ENCODE data around the gene ZNF613. TPM values are rescaled to one million over a fixed set of nuclear protein-coding genes. Genes with fewer than 3 reads are reported as not detected.
"Not testable (repeated sequence)": the region's sequence is repeated elsewhere in the genome, so short reads cannot be mapped to it uniquely, and the experiment has no call there.

ZNF613 gene
- total and polyA plus RNA-seq, 2 donors = 4.3 to 11.3 TPM

GRCh38 chr19:51907981-51908380 lies 19.3 kb upstream of the ZNF613 start:
- WGBS = 34% methylated on average over 5 of the region's 5 CpGs
- H3K4me1 ChIP-seq (ENCODE audit: insufficient read depth); H3K27ac ChIP-seq (ENCODE audit: low read depth); H3K36me3 ChIP-seq (ENCODE audit: insufficient read depth); DNase-seq (ENCODE audit: extremely low spot score); H3K4me3 ChIP-seq (ENCODE audit: low read depth, low read length): not testable (repeated sequence)

- WGBS = 74% methylated on average over 5 of the region's 5 CpGs
- H3K4me3 ChIP-seq (ENCODE audit: low read depth, low read length) = no peak overlapping the region
- H3K4me1 ChIP-seq (ENCODE audit: insufficient read depth) = no peaks in the 10 kb centered on the region
- no peak overlapping the region for H3K27ac ChIP-seq (ENCODE audit: low read depth)
- DNase-seq (ENCODE audit: extremely low spot score) = no peak
- no peaks in the 10 kb centered on the region for H3K36me3 ChIP-seq (ENCODE audit: insufficient read depth)
These were observed 11.9 kb upstream of the ZNF613 start for GRCh38 chr19:51915324-51915867.

- Histone ChIP-seq H3K4me3 (ENCODE audit: low read depth, low read length) (no peak overlapping the region), H3K4me1 (ENCODE audit: insufficient read depth) (no peaks in the 10 kb centered on the region), H3K27ac (ENCODE audit: low read depth) (no peak overlapping the region), H3K36me3 (ENCODE audit: insufficient read depth) (no peaks in the 10 kb centered on the region)
- 86% methylated on average over 1 of the region's 1 CpG for WGBS
- no peak for DNase-seq (ENCODE audit: extremely low spot score)
These were observed 11.1 kb upstream of the ZNF613 start for GRCh38 chr19:51916167-51916566.

- DNase-seq (ENCODE audit: extremely low spot score) = no peak
- Histone ChIP-seq H3K4me3 (ENCODE audit: low read depth, low read length) (no peak overlapping the region), H3K4me1 (ENCODE audit: insufficient read depth) (no peaks in the 10 kb centered on the region), H3K36me3 (ENCODE audit: insufficient read depth) (no peaks in the 10 kb centered on the region), H3K27ac (ENCODE audit: low read depth) (no peak overlapping the region)
- 86% methylated on average over 3 of the region's 3 CpGs for WGBS
These were observed 7.7 kb upstream of the ZNF613 start for GRCh38 chr19:51919606-51920005.

- DNase-seq (ENCODE audit: extremely low spot score) = no peak
- 89% methylated on average over 8 of the region's 8 CpGs for WGBS
- no peaks in the 10 kb centered on the region for H3K4me1 ChIP-seq (ENCODE audit: insufficient read depth)
- no peak overlapping the region for H3K27ac ChIP-seq (ENCODE audit: low read depth)
- no peak overlapping the region for H3K4me3 ChIP-seq (ENCODE audit: low read depth, low read length)
- no peaks in the 10 kb centered on the region for H3K36me3 ChIP-seq (ENCODE audit: insufficient read depth)
These were observed 5.3 kb upstream of the ZNF613 start for GRCh38 chr19:51921949-51922348.

- H3K4me3 ChIP-seq (ENCODE audit: low read depth, low read length) = peak overlapping the region; percentile 70
- no peak overlapping the region for H3K27ac ChIP-seq (ENCODE audit: low read depth)
- H3K4me1 ChIP-seq (ENCODE audit: insufficient read depth) = no peaks in the 10 kb centered on the region
- H3K36me3 ChIP-seq (ENCODE audit: insufficient read depth) = no peaks in the 10 kb centered on the region
- WGBS = 17% methylated on average over 11 of the region's 11 CpGs
- DNase-seq (ENCODE audit: extremely low spot score) = no peak
These were observed 867 bp upstream of the ZNF613 start for GRCh38 chr19:51926426-51926783.

GRCh38 chr19:51927859-51928258 lies 587 bp downstream of the ZNF613 start:
- DNase-seq (ENCODE audit: extremely low spot score) = no peak
- H3K4me3 ChIP-seq (ENCODE audit: low read depth, low read length) = peak overlapping the region; percentile 70
- WGBS = 30% methylated on average over 13 of the region's 13 CpGs
- no peak overlapping the region for H3K27ac ChIP-seq (ENCODE audit: low read depth)
- H3K36me3 ChIP-seq (ENCODE audit: insufficient read depth) = no peaks in the 10 kb centered on the region
- H3K4me1 ChIP-seq (ENCODE audit: insufficient read depth) = no peaks in the 10 kb centered on the region

GRCh38 chr19:51931921-51932320 lies 4.6 kb downstream of the ZNF613 start:
- peaks cover 10% of the 10 kb centered on the region for H3K36me3 ChIP-seq (ENCODE audit: insufficient read depth)
- H3K27ac ChIP-seq (ENCODE audit: low read depth) = no peak overlapping the region
- WGBS = 83% methylated on average over 8 of the region's 8 CpGs
- no peak for DNase-seq (ENCODE audit: extremely low spot score)
- no peak overlapping the region for H3K4me3 ChIP-seq (ENCODE audit: low read depth, low read length)
- no peaks in the 10 kb centered on the region for H3K4me1 ChIP-seq (ENCODE audit: insufficient read depth)

- H3K36me3 ChIP-seq (ENCODE audit: insufficient read depth) = peaks cover 43% of the 10 kb centered on the region
- 98% methylated on average over 2 of the region's 2 CpGs for WGBS
- no peak overlapping the region for H3K27ac ChIP-seq (ENCODE audit: low read depth)
- DNase-seq (ENCODE audit: extremely low spot score) = no peak
- no peaks in the 10 kb centered on the region for H3K4me1 ChIP-seq (ENCODE audit: insufficient read depth)
- H3K4me3 ChIP-seq (ENCODE audit: low read depth, low read length) = no peak overlapping the region
These were observed 11.7 kb downstream of the ZNF613 start for GRCh38 chr19:51938936-51939335.

GRCh38 chr19:51944798-51945552 lies 17.7 kb downstream of the ZNF613 start:
- H3K36me3 ChIP-seq (ENCODE audit: insufficient read depth) = peaks cover 35% of the 10 kb centered on the region

GRCh38 chr19:51946602-51947001 lies 19.3 kb downstream of the ZNF613 start:
- no peak overlapping the region for H3K4me3 ChIP-seq (ENCODE audit: low read depth, low read length)
- H3K4me1 ChIP-seq (ENCODE audit: insufficient read depth) = no peaks in the 10 kb centered on the region
- no peak overlapping the region for H3K27ac ChIP-seq (ENCODE audit: low read depth)
- WGBS = 95% methylated on average over 1 of the region's 1 CpG
- DNase-seq (ENCODE audit: extremely low spot score) = no peak
- H3K36me3 ChIP-seq (ENCODE audit: insufficient read depth) = peaks cover 23% of the 10 kb centered on the region

More at GRCh38 chr19:51944798-51945552, 17.7 kb downstream of the ZNF613 start:
- DNase-seq (ENCODE audit: extremely low spot score) = no peak
- H3K4me3 ChIP-seq (ENCODE audit: low read depth, low read length) = no peak overlapping the region
- no peaks in the 10 kb centered on the region for H3K4me1 ChIP-seq (ENCODE audit: insufficient read depth)
- 93% methylated on average over 7 of the region's 7 CpGs for WGBS
- no peak overlapping the region for H3K27ac ChIP-seq (ENCODE audit: low read depth)

- Histone ChIP-seq H3K27ac (ENCODE audit: low read depth) (no peak overlapping the region), H3K4me1 (ENCODE audit: insufficient read depth) (no peaks in the 10 kb centered on the region), H3K36me3 (ENCODE audit: insufficient read depth) (peaks cover 5% of the 10 kb centered on the region), H3K4me3 (ENCODE audit: low read depth, low read length) (no peak overlapping the region)
- 14% methylated on average over 25 of the region's 25 CpGs for WGBS
- DNase-seq (ENCODE audit: extremely low spot score) = no peak
These were observed 21.7 kb downstream of the ZNF613 start for GRCh38 chr19:51948975-51949374.

GRCh38 chr19:51957846-51958245 lies 30.6 kb downstream of the ZNF613 start:
- not testable (repeated sequence) for H3K4me3 ChIP-seq (ENCODE audit: low read depth, low read length)
- 66% methylated on average over 4 of the region's 4 CpGs for WGBS
- peak; percentile 43 for DNase-seq (ENCODE audit: extremely low spot score)

GRCh38 chr19:51959791-51960190 lies 32.5 kb downstream of the ZNF613 start:
- no peak overlapping the region for H3K27ac ChIP-seq (ENCODE audit: low read depth)
- no peak overlapping the region for H3K4me3 ChIP-seq (ENCODE audit: low read depth, low read length)
- H3K36me3 ChIP-seq (ENCODE audit: insufficient read depth) = no peaks in the 10 kb centered on the region
- no peak for DNase-seq (ENCODE audit: extremely low spot score)
- no peaks in the 10 kb centered on the region for H3K4me1 ChIP-seq (ENCODE audit: insufficient read depth)
- 35% methylated on average over 4 of the region's 4 CpGs for WGBS

More at GRCh38 chr19:51957846-51958245, 30.6 kb downstream of the ZNF613 start:
- not testable (repeated sequence) for H3K27ac ChIP-seq (ENCODE audit: low read depth); H3K4me1 ChIP-seq (ENCODE audit: insufficient read depth); H3K36me3 ChIP-seq (ENCODE audit: insufficient read depth)
